ENCODE data around the gene JOSD1. TPM values are rescaled to one million over a fixed set of nuclear protein-coding genes. Genes with fewer than 3 reads are reported as not detected.

JOSD1 gene
- total and polyA plus RNA-seq, 2 of the 4 experiments (the other 2 are of a cell fraction): 30.2 to 35.8 TPM

DNA sequence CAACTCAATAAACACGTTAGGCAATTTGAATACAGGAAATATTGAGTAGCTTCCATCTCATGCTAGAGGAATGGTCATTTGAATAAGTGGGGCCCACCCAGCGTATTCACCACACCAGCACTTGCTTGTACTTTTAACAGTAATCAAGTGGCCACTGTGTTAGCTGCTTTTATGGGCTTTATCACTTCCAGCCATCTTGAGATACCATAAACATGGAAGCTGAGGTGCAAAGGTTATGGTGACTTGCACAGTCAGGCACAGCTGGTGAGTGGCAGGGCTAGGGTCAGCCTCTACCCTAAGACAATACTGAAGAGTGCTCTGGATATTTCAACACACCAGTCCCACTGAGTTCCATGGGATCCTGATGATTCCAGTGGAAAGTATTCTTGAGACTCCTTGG, 6.7 kb downstream of the JOSD1 start:
- WGBS, 2 experiments (ENCODE audit: extremely low coverage in 2 of 2, insufficient read length in 1 of 2): no CpG with 5 or more reads among the region's 2 CpGs
- no peak overlapping the region for H3K27ac ChIP-seq (ENCODE audit: insufficient read depth, low read length)
- no peak overlapping the region for H2AK5ac ChIP-seq (ENCODE audit: low read depth, low read length)
- no peak overlapping the region for H2BK15ac ChIP-seq (ENCODE audit: low read depth, low read length)
- TF ChIP-seq RAD21 (IDR thresholded peaks at IDR 0.05; ENCODE audit: low read length) (no peak), BHLHE40 (IDR thresholded peaks at IDR 0.05; ENCODE audit: low read depth, low read length) (no peak), RCOR1 (IDR thresholded peaks at IDR 0.05; ENCODE audit: insufficient replicate concordance, low read length) (no peak), CEBPB (IDR thresholded peaks at IDR 0.05; ENCODE audit: low read depth, low read length) (no peak), RFX5 (IDR thresholded peaks at IDR 0.05; ENCODE audit: low read depth, low read length) (no peak), NFE2L2 (IDR thresholded peaks at IDR 0.05; ENCODE audit: low read depth, low read length) (no peak), MAFK (IDR thresholded peaks at IDR 0.05; ENCODE audit: low read depth, low read length) (no peak), CHD1 (IDR thresholded peaks at IDR 0.05; ENCODE audit: low read depth, low read length) (no peak), SMC3 (IDR thresholded peaks at IDR 0.05; ENCODE audit: low read depth, low read length) (no peak), MXI1 (IDR thresholded peaks at IDR 0.05; ENCODE audit: borderline replicate concordance, low read depth, low read length) (no peak), MAZ (IDR thresholded peaks at IDR 0.05; ENCODE audit: borderline replicate concordance, low read depth, low read length) (no peak), POLR2A (IDR thresholded peaks at IDR 0.05; ENCODE audit: low read depth, low read length) (no peak), FOS (IDR thresholded peaks at IDR 0.05; ENCODE audit: low read depth, low read length) (no peak)
- TF ChIP-seq, protein P1, sequence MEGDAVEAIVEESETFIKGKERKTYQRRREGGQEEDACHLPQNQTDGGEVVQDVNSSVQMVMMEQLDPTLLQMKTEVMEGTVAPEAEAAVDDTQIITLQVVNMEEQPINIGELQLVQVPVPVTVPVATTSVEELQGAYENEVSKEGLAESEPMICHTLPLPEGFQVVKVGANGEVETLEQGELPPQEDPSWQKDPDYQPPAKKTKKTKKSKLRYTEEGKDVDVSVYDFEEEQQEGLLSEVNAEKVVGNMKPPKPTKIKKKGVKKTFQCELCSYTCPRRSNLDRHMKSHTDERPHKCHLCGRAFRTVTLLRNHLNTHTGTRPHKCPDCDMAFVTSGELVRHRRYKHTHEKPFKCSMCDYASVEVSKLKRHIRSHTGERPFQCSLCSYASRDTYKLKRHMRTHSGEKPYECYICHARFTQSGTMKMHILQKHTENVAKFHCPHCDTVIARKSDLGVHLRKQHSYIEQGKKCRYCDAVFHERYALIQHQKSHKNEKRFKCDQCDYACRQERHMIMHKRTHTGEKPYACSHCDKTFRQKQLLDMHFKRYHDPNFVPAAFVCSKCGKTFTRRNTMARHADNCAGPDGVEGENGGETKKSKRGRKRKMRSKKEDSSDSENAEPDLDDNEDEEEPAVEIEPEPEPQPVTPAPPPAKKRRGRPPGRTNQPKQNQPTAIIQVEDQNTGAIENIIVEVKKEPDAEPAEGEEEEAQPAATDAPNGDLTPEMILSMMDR (conservative IDR thresholded peaks at IDR 0.05; ENCODE audit: low read depth, low read length): no peak
- TF ChIP-seq, protein P2, sequence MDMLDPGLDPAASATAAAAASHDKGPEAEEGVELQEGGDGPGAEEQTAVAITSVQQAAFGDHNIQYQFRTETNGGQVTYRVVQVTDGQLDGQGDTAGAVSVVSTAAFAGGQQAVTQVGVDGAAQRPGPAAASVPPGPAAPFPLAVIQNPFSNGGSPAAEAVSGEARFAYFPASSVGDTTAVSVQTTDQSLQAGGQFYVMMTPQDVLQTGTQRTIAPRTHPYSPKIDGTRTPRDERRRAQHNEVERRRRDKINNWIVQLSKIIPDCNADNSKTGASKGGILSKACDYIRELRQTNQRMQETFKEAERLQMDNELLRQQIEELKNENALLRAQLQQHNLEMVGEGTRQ (IDR thresholded peaks at IDR 0.05; ENCODE audit: low read depth, low read length): no peak
- intact Hi-C loops (cut with micrococcal nuclease): no loop called here
- POLR2A ChIA-PET (ENCODE audit: unreplicated experiment): no interaction called here
- H4K20me1 ChIP-seq (ENCODE audit: insufficient read depth, low read length): peaks cover 21% of the 10 kb centered on the region
- H3K79me1 ChIP-seq (ENCODE audit: low read depth in 1 of 2, low read length in 2 of 2): peaks cover 38 to 79% of the 10 kb centered on the region in 2 experiments
- CTCF ChIA-PET: no interaction called here
- BruUV-seq (replicated peaks): no TSS peak
- H2BK5ac ChIP-seq (ENCODE audit: low read depth, low read length, poor library complexity, severe bottlenecking): no peak overlapping the region
- H3K4ac ChIP-seq (ENCODE audit: low read depth, low read length): no peak overlapping the region
- no peak overlapping the region for H3K23ac ChIP-seq (ENCODE audit: low read depth, low read length)
- no peak overlapping the region for H4K8ac ChIP-seq (ENCODE audit: low read depth in 2 of 2, low read length in 2 of 2)
- ATAC-seq (ENCODE audit: low read depth) (no peak), DNase-seq (no peak)
- H3K36me3 ChIP-seq (ENCODE audit: control insufficient read depth, insufficient read depth, low read length): peaks cover 21% of the 10 kb centered on the region
- H4K91ac ChIP-seq (ENCODE audit: insufficient read depth, low read depth, low read length): no peak overlapping the region
- H3K56ac ChIP-seq (ENCODE audit: extremely low read depth, insufficient read depth, low read length): no peak overlapping the region
- H2BK20ac ChIP-seq (ENCODE audit: low read depth, low read length): no peak overlapping the region
- no peaks in the 10 kb centered on the region for H3K9me3 ChIP-seq (ENCODE audit: control insufficient read depth, insufficient read depth, low read length)
- H3K4me2 ChIP-seq (ENCODE audit: low read depth, low read length): no peak overlapping the region
- in situ Hi-C loops (cut with MboI; ENCODE audit: low sequenced_read_pairs): no loop called here
- H3K14ac ChIP-seq (replicated peaks; ENCODE audit: low read depth, low read length): no peak overlapping the region
- H3K4me3 ChIP-seq (ENCODE audit: insufficient read depth, low read depth, low read length): no peak overlapping the region
- H3K9ac ChIP-seq (ENCODE audit: low read depth, low read length): no peak overlapping the region
- no peak overlapping the region for H2BK120ac ChIP-seq (ENCODE audit: low read depth, low read length)
- no peak overlapping the region for H2AFZ ChIP-seq (replicated peaks; ENCODE audit: low read length, poor library complexity)
- H4K5ac ChIP-seq (ENCODE audit: low read depth, low read length): no peak overlapping the region
- no peaks in the 10 kb centered on the region for H3K27me3 ChIP-seq (ENCODE audit: control insufficient read depth, insufficient read depth, low read length)
- peaks cover 17% of the 10 kb centered on the region for H3K9me1 ChIP-seq (ENCODE audit: insufficient read depth, low read length)
- dilution Hi-C loops (cut with HindIII; ENCODE audit: low sequenced_read_pairs, unreplicated experiment): no loop called here
- no peak overlapping the region for H3K18ac ChIP-seq (ENCODE audit: low read depth, low read length)
- peaks cover 5% of the 10 kb centered on the region for H3K4me1 ChIP-seq (ENCODE audit: control insufficient read depth, insufficient read depth, low read length)
- no peak overlapping the region for H2AK9ac ChIP-seq (replicated peaks; ENCODE audit: low read depth, low read length, poor library complexity)

All from IMR-90 (cell line).